ENCODE data around the gene PDIA2.

DNA sequence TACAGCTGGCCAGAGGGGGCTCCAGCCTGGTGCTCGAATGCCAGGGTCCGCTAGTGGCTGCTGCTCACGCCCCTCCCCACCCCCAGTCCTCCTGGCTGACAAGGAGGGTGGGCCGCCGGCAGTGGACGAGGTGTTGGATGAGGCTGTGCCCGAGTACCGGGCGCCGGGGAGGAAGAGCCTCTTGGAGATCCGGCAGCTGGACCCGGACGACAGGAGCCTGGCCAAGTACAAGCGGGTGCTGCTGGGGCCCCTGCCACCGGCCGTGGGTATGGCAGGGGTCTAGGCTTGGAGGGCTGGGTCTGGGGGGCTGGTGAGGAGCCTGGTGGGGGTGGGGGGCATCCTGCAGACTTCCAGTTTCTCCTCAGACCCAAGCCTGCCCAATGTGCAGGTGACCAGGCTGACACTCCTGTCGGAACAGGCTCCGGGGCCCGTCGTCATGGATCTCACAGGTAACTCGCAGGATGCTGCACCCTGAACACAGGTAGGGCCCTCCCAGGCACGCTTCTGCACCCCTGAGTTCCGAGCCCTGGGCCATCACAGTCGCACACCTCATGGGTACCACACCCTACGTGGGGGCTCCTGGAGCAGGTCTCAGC is 1.2 kb upstream of the PDIA2 start:
- TF ChIP-seq ZC3H10 (CRISPR knock-in tag; IDR thresholded peaks at IDR 0.05) (no peak), CREB5 (CRISPR knock-in tag; IDR thresholded peaks at IDR 0.05; ENCODE audit: low read depth) (no peak)

All from SK-N-SH treated with all-trans-retinoic acid at 6 μM for 48 hours (cell line).